Liver (tissue), 9 donors: ENCODE data around the gene UTS2R. TPM values are rescaled to one million over a fixed set of nuclear protein-coding genes. Genes with fewer than 3 reads are reported as not detected.

ENCODE experiments used
- DNase-seq: peaks from one replicate; pipeline ENCODE4 v3.0.0-alpha.2; 2017; ENCODE audit warnings: low spot score
- H3K27ac ChIP-seq, 2 donors: one replicate each; pipeline ENCODE4 v1.7.0; 2013; ENCODE audit warnings: inconsistent platforms in 2 of 2, low read length in 2 of 2, control low read depth in 1 of 2, low read depth in 1 of 2, mild to moderate bottlenecking in 1 of 2
- H3K27me3 ChIP-seq, 4 donors: one replicate each; pipeline versions ENCODE4 v1.6.1 to v1.7.0; 2013; ENCODE audit warnings: low read length in 3 of 4, inconsistent platforms in 1 of 4, mild to moderate bottlenecking in 1 of 4, moderate library complexity in 1 of 4; ENCODE audit not compliant: control insufficient read depth in 4 of 4, insufficient read depth in 4 of 4
- H3K36me3 ChIP-seq, 4 donors: one replicate each; pipeline versions ENCODE4 v1.6.1 to v1.7.0; 2013; ENCODE audit warnings: low read length in 3 of 4, mild to moderate bottlenecking in 3 of 4, low read depth in 1 of 4, moderate library complexity in 1 of 4; ENCODE audit not compliant: control insufficient read depth in 4 of 4, insufficient read depth in 3 of 4
- H3K4me1 ChIP-seq, 4 donors: one replicate each; pipeline versions ENCODE4 v1.6.1 to v1.7.0; 2013; ENCODE audit warnings: low read length in 3 of 4, mild to moderate bottlenecking in 3 of 4, moderate library complexity in 1 of 4; ENCODE audit not compliant: control insufficient read depth in 4 of 4, insufficient read depth in 4 of 4
- H3K4me3 ChIP-seq, 3 donors: one replicate each; pipeline versions ENCODE4 v1.6.1 to v1.7.0; 2013; ENCODE audit warnings: low read length in 3 of 3, control low read depth in 1 of 3, low read depth in 1 of 3, mild to moderate bottlenecking in 1 of 3
- H3K9ac ChIP-seq, 2 donors: one replicate each; pipeline ENCODE4 v1.7.0; 2013; ENCODE audit warnings: low read length in 2 of 2, mild to moderate bottlenecking in 2 of 2, moderate library complexity in 2 of 2, control low read depth in 1 of 2, low read depth in 1 of 2
- H3K9me3 ChIP-seq, 4 donors: one replicate each; pipeline versions ENCODE4 v1.6.1 to v1.7.0; 2013; ENCODE audit warnings: low read length in 3 of 4; ENCODE audit not compliant: control insufficient read depth in 4 of 4
- CTCF ChIP-seq: fragments of 150-350 bp; IDR thresholded peaks from 2 replicates; pipeline ENCODE4 v1.5.1; 2017; ENCODE audit warnings: improper control_type of control experiment, low read depth, low read length; ENCODE audit not compliant: missing input control
- EGR1 ChIP-seq, 2 donors: IDR thresholded peaks; 2 replicates each; pipeline ENCODE4 v1.6.1; 2016 to 2018; ENCODE audit warnings: antibody characterized with exemption in 2 of 2, low read depth in 2 of 2
- GABPA ChIP-seq, 2 donors: IDR thresholded peaks in 1 of 2; conservative IDR thresholded peaks in 1 of 2; 2 replicates each; pipeline ENCODE4 v1.6.1; 2016; ENCODE audit warnings: antibody characterized with exemption in 2 of 2, mild to moderate bottlenecking in 1 of 2, moderate library complexity in 1 of 2
- JUND ChIP-seq, 2 donors: IDR thresholded peaks; 2 replicates each; pipeline ENCODE4 v1.6.1; 2016; ENCODE audit warnings: antibody characterized with exemption in 2 of 2
- RAD21 ChIP-seq, 2 donors: IDR thresholded peaks; 2 replicates each; pipeline ENCODE4 v1.6.1; 2016; ENCODE audit warnings: antibody characterized with exemption in 2 of 2, mild to moderate bottlenecking in 2 of 2
- RXRA ChIP-seq, 2 donors: IDR thresholded peaks; 2 replicates each; pipeline ENCODE4 v1.6.1; 2017 to 2018; ENCODE audit warnings: antibody characterized with exemption in 2 of 2, mild to moderate bottlenecking in 1 of 2
- SP1 ChIP-seq: IDR thresholded peaks from 2 replicates; pipeline ENCODE4 v1.6.1; 2018; ENCODE audit warnings: antibody characterized with exemption, mild to moderate bottlenecking
- TAF1 ChIP-seq: conservative IDR thresholded peaks from 2 replicates; pipeline ENCODE4 v1.6.1; 2016; ENCODE audit warnings: antibody characterized with exemption, mild to moderate bottlenecking
- YY1 ChIP-seq: IDR thresholded peaks from 2 replicates; pipeline ENCODE4 v1.6.1; 2016; ENCODE audit warnings: antibody characterized with exemption, mild to moderate bottlenecking
- WGBS: extraction: QIAGEN DNeasy Blood & Tissue Kit; methylation state at CpG from one replicate; pipeline ENCODE4 v1.1.7; 2013; 5-methylcytosine and 5-hydroxymethylcytosine counted together
- polyA plus RNA-seq, 2 donors: library from polyadenylated mRNA; stranded (reverse) in 1 of 2; unstranded in 1 of 2; fragments of 200-250 nt in 1 of 2; fragments of >200 nt in 1 of 2; fragmentation: Nextera tagmentation in 1 of 2; extraction: Ambion mirVana in 1 of 2; gene quantifications; one replicate each; pipeline versions ENCODE4 v1.2.1 to v1.2.3, GENCODE V29; 2013 to 2015
- total RNA-seq, 2 donors: library from RNA; depleted of rRNA; stranded (reverse); fragments of >200 nt; gene quantifications; one replicate each; pipeline ENCODE4 v1.2.3, GENCODE V29; 2014
- TF ChIP-seq, protein P1 (sequence below): IDR thresholded peaks from 2 replicates; pipeline ENCODE4 v1.6.1; 2016; ENCODE audit warnings: antibody characterized with exemption
- donor health status: healthy.
- donor health status: healthy.
- donor health status: healthy.
- donor health status: healthy.
- donor health status: healthy.

UTS2R gene
- total and polyA plus RNA-seq, 4 donors, result not detected

DNA sequence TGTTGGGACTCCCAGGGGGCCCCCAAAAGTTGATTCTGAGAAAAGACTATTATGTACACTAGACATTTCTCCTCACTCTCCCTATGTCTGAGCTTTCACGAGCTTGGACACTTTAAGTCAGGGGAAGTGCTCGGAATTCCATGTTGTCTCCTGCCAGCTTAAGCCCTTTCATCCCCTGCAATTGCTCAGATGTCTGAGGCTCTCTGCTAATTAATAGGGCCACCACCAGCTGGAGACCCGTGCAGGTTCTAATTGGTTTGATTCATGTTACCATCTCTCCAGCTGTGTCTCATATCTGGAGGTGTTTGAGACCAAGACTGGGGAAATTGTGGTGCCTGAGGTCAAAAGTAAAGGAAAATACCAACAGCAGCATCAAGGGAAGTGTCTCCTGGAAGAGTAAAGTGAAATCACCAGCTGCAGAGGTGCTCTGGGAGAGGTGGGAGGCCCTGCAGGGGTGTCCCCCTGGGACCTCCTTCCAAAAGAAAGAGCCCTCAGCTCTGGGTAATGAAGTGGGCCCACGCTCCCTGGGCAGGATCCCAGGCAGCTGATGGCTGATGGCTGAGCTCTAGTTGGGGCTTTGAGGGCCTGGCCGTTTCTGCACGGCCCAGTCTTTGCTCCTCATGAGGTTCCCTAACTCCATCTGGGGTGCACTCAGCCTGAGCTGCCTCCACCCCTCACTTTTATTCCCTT, 5.8 kb upstream of the UTS2R start:
- no peak for TF ChIP-seq GABPA (IDR thresholded peaks at IDR 0.05 in 1 of 2, conservative IDR thresholded peaks at IDR 0.05 in 1 of 2)
- no peak for TF ChIP-seq TAF1
- Histone ChIP-seq H3K27ac (no peak overlapping the region), H3K4me3 (no peak overlapping the region), H3K4me1 (peaks cover 2 to 6% (median 4%) of the 10 kb centered on the region in 4 donors), H3K9ac (no peak overlapping the region), H3K9me3 (no peaks in the 10 kb centered on the region), H3K27me3 (no peaks in the 10 kb centered on the region), H3K36me3 (no peaks in the 10 kb centered on the region)
- 81% methylated on average over 6 of the region's 6 CpGs for WGBS
- no peak for DNase-seq

DNA sequence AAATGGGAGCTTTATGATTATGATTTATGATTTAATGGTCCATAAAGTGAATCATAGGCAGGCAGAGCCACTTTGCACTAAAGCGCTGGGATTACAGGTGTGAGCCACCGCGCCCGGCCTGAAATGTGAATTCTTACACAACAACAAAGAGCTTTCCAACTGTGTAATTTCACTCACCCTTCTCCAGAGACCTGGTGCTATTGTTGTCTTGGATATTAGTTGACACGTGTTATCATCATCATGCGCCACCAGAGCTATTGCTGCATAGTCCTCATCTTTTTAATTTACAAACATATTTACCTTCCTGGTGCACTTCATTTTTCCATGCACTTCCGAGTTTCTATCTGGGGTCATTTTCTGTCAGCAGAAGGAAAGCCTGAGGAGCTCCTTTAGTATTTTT, 4.8 kb upstream of the UTS2R start:
- WGBS, result 84% methylated on average over 7 of the region's 7 CpGs
- Histone ChIP-seq H3K9ac (no peak overlapping the region), H3K9me3 (no peaks in the 10 kb centered on the region), H3K4me1 (peaks cover 5 to 16% (median 10%) of the 10 kb centered on the region in 4 donors), H3K36me3 (no peaks in the 10 kb centered on the region), H3K27ac (no peak overlapping the region), H3K4me3 (no peak overlapping the region), H3K27me3 (peaks cover 0 to 4% (median 1%) of the 10 kb centered on the region in 4 donors)
- DNase-seq, result no peak
- no peak for TF ChIP-seq YY1
- TF ChIP-seq RAD21 (IDR thresholded peaks at IDR 0.05), result no peak
- TF ChIP-seq, protein P1, sequence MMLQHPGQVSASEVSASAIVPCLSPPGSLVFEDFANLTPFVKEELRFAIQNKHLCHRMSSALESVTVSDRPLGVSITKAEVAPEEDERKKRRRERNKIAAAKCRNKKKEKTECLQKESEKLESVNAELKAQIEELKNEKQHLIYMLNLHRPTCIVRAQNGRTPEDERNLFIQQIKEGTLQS, result no peak

DNA sequence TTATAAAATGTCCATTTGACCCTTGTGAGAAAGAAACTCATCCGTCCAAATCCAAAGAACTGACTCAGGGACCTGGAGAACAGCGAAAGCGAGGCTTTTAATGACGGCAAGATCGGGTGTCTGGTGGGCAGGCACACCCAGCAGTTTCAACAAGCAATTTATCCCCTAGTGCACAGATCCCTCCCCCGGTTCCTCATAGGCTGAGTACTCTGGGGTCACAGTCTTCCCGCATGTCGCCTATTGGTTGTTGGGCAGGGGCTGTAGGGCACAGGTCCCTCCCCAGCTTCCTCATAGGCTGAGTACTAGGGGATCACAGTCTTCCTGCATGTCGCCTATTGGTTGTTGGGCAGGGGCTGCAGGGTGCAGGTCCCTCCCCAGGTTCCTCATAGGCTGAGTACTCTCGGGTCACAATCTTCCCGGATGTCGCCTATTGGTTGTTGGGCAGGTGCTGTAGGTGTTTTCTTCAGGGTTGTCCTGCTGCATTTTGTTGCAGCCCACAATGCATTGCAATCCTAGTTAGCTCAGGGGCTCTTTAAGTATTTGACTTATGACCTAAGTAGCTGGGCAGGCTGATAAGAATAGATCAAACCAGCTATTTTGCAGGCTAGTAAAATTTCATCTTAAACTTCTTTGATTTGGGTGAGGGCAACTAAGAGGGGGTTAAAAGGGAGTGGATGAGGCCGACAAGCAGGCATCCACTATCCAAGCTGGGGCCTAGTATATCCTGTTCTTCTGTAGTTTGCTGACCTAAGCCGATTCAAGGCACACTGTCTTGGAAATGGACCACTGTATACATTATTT, 3.6 kb upstream of the UTS2R start:
- H3K4me3 ChIP-seq, result no peak overlapping the region
- H3K27me3 ChIP-seq, result peaks cover 0 to 10% (median 3%) of the 10 kb centered on the region in 4 donors
- H3K9me3 ChIP-seq, result no peaks in the 10 kb centered on the region
- no peak overlapping the region for H3K9ac ChIP-seq
- H3K36me3 ChIP-seq, result no peaks in the 10 kb centered on the region
- TF ChIP-seq JUND (IDR thresholded peaks at IDR 0.05) (no peak), CTCF (no peak)
- 92% methylated on average over 14 of the region's 14 CpGs for WGBS
- H3K27ac ChIP-seq, result no peak overlapping the region
- DNase-seq, result no peak
- H3K4me1 ChIP-seq, result peaks cover 5 to 20% (median 11%) of the 10 kb centered on the region in 4 donors

- Histone ChIP-seq H3K9me3 (no peaks in the 10 kb centered on the region), H3K36me3 (no peaks in the 10 kb centered on the region), H3K9ac (no peak overlapping the region), H3K4me1 (peaks cover 5 to 20% (median 11%) of the 10 kb centered on the region in 4 donors), H3K4me3 (no peak overlapping the region), H3K27ac (no peak overlapping the region), H3K27me3 (peaks cover 0 to 10% (median 3%) of the 10 kb centered on the region in 4 donors)
- WGBS, result 94% methylated on average over 6 of the region's 7 CpGs
- TF ChIP-seq YY1, result no peak
- TF ChIP-seq, protein P1, result no peak
- TF ChIP-seq SP1, result no peak
- no peak for TF ChIP-seq RXRA (IDR thresholded peaks at IDR 0.05)
- no peak for TF ChIP-seq EGR1 (IDR thresholded peaks at IDR 0.05; ENCODE audit: low read depth in 2 of 2)
- TF ChIP-seq JUND (IDR thresholded peaks at IDR 0.05), result no peak
- no peak for DNase-seq
Observed at GRCh38 chr17:82369211-82369610, 2.4 kb upstream of the UTS2R start.
